Activated effector memory CD4-positive, alpha-beta T cell treated with anti-CD3 and anti-CD28 coated beads, Interleukin-2, amount 50 U/mL, for 16 hours (primary cell): Measurements from ENCODE around the gene SLC51A.

ENCODE experiments used
- DNase-seq: peaks from one replicate; pipeline ENCODE4 v3.0.0-alpha.2; 2020

SLC51A gene

DNA sequence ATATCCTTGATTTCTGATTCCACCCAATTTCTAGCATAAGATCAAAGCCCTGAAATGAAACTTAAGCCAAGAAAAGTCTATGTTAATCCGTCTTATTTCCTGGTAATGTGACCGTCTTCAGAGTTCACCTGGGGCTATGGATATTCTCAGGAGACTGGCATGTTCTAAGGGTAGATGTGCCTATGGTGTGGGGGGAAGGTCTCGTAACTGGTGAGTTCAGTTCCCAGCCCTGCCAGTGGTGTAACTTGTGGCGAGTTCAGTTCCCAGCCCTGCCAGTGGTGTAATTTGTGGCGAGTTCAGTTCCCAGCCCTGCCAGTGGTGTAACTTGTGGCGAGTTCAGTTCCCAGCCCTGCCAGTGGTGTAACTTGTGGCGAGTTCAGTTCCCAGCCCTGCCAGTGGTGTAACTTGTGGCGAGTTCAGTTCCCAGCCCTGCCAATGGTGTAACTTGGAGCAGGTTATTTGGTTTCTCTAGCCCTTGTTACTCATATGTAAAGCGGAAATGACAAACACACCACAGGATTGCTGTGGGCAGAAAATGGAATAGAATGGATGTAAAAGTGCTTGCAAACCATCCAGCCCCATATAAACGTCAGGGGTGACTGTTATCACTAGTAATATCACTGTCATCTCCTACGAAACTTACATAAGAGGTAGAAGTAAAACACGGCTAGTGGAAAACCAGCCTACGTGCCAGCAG is 30.4 kb downstream of the SLC51A start:
- DNase-seq: no peak

DNA sequence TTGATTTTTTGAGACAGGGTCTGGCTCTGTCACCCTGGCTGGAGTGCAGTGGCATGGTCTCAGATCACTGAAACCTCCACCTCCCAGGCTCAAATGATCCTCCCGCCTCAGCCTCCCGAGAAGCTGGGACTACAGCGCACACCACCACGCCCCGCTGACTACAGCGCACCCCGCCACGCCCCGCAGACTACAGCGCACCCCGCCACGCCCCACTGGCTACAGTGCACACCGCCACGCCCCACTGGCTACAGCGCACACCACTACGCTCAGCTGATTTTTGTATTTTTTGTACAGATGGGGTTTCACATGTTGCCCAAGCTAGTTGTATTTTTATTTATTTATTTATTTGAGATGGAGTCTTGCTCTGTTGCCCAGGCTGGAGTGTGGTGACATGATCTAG is 35.6 kb downstream of the SLC51A start:
- DNase-seq: no peak

DNA sequence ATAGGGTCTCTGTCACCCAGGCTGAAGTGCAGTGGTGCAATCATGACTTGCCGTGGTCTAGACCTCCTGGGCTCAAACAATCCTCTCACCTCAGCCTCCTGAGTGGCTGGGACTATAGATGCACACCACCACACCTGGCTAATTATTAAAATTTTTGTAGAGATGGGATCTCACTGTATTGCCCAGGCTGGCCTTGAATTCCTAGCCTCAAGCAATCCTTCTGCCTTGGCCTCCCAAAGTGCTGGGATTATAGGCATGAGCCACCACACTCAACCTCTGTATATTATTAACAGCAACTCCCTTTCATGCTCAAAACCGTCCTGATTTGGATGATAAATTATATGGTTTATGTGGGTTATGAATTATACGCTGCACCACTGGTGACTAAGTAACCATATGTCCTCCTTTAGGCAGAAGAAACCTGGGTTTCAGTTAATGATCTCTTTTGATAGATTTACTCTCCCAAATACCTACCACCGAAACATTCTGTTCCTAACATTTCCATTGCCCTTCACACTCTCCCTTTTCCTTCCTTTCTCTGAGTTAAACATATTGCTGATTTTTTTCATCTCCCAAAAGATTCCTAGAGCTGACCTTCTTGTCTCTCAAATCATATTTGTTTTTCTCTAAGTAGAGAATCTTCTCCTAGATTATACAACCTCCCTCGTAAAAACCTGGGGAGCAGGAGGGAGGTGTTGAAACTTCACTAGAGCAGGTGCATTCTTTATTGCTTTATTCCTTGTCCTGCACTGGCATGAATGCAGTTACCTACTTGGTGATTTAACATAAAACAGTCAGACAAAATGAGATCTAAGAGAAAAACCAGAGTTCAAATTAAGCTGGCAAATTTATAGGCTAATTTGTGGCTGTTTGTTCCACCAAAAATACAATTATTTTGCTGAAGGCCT is 38.3 kb downstream of the SLC51A start:
- DNase-seq: no peak

DNA sequence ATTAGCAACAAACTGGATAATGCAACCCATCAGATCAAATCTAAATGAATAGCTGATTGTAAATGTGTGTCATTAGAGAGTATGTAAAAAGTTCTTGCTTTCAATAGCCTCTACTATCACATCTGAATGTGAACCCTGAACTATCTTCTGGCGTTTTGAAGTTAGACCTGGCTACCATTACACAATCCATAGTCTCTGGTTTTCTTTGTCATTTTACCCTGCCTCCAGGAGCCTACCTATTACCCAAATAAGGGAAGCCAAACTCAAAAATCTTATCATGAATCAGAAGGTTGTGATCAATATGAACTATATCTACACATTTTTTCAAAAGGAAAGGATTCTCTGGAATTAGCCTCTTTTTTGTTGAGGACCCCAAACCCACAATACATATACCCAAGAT is 39.4 kb downstream of the SLC51A start:
- DNase-seq: no peak

DNA sequence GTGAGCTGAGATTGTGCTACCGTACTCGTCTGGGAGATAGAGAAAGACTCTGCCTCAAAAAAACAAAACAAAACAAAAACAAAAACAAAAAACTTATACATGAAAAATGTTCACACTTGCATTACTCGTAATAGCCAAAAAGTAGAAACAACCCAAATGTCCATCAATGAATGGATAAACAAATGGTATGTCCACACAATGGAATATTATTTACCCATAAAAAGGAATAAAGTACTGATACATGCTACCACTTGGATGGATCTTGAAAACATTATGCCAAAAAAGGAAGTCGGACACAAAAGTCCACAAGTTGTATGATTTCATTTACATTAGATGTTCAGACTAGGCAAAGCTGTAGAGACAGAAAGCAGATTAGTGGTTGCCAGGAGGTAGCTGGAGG is 44.5 kb downstream of the SLC51A start:
- DNase-seq: no peak

DNA sequence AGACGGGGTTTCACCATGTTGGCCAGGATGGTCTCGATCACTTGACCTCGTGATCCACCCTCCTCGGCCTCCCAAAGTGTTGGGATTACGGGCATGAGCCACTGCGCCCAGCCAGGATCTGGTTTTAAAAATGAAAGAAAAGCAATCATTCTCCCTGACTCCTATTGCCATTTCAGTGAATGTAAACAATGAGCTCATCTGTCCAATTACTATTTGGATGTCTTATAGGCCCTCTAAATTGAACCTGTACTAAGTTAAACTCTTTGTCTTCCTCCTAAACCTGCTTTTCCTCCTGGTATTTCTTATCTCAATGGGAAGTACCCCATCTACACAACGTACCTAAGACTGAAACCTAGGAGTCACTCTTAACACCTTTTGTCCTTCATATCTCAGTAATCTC is 47.5 kb downstream of the SLC51A start:
- no peak for DNase-seq

DNA sequence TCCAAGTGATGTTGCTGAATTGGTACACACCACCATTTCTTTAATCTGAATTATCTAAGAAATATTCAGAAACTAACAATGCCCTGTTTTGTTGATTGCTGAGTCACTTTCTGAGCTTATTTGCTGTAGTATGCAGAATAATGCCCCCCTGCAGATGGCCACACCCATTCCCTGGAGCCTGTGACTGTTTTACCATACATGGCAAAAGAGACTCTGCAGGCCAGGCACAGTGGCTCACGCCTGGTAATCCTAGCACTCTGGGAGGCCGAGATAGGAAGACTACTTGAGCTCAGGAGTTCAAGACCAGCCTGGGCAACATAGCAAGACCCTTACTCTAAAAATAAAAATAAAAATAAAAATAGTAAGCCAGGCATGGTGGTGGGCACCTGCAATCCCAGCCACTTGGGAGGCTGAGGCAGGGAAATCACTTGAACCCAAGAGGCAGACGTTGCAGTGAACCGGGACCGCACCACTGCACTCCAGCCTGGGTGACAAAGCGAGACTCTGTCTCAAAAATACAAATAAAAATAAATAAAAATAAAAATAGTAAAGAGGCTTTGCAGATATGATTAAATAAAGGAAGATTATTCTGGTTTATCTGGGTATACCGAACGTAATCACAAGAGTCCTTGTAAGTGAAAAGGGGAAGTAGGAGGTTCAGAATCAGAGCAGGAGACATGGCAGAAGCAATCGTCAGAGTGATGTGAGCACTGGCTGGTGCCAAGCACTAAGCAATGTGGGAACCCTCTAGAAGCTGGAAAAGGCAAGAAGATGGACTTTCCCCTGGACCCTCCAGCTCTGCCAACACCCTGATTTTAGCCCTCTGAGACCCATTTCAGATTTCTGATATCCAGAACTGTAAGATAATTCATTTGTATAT is 52.2 kb downstream of the SLC51A start:
- DNase-seq: no peak

DNA sequence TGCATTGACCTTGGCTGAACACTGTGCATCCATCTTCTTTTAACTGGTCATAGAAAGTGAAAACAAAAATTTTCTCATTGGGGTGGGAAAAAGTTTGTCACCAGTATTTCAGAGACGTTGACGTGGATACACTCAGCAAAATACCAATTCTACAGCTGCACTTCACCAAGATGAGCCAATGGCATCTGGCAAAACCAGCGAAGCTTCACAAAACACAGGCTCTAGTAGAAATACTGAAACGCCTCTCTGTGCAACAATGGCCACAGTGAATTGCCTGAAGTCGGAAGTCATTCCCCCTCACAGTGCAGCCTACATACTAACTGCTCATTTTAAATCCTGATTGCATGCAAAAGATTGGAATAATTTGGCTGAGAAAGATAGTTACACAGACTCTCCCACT is 54.2 kb downstream of the SLC51A start:
- no peak for DNase-seq

DNA sequence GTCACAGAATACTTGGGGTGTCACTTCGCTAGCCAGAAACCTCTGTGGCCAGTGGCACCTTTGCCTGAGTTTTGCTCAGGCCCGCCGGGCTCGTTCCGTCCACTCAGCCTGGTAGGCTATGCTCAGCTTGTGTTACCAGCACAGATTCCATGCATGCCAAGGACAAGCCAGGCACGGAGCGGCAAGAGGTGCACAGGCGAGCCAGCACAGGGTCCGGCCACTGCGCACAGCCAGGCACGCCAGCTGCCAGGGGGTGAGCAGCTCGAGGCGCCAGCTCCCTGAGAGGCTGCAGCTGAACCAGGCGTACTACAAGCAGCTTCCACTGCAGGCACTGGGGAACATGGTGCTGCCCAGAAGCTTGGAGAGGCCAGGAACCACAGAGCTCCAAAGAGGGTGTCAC is 56.5 kb downstream of the SLC51A start:
- no peak for DNase-seq

DNA sequence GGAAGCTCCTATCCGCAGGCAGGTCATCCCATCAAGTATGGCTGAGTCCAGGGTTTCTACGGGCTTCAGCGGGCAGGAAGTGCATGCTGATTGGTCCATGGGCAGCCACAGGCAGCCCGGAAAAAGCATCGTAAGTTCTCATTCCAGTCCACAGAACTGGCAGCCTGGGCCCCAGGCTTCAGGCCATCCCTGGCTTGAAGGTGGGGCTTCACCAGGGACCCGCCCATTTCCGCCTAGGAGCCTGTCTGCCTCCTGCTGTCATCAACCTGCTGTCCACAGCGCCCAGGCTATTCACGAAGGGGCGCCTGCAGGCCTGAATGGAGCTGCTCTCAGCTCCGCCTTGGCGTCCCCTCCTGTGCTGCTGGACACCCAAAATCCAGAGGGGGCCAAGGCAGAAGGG is 57.3 kb downstream of the SLC51A start:
- DNase-seq: no peak

DNA sequence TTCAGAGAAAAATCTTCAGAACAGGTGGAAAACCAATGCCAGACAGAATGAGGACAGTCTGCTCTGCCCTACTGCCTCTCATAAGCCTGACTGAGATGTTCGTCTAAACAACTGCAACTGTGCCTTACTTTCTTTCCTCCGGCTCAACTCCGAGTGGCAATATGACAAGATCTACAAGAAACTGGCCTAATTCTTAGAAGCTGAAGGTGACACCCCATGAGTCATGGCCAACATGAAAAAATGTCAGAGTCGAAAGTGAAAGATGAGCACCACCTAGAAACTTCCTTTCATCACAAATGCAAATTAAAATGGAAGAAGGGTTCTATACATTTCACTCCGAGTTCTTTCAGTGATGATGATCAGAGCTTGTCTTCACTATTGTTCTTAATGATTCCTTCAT is 58.3 kb downstream of the SLC51A start:
- peak; percentile 82 for DNase-seq

DNA sequence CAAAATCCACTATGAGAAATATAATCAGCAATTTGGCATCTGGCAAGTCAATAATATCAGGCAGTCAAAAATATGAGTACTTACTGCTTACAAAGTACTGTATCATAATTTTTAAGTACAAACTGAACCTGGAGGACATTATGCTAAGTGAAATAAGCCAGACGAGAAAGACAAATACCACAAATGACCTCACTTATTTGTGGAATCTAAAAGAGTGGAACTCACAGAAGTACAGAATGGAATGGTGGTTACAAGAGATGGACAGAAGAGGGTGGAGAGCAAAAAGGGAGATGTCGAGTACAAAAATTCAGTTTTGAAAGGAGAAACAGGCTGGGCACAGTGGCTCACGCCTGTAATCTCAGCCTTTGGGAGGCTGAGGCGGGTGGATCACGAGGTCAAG is 58.8 kb downstream of the SLC51A start:
- no peak for DNase-seq

DNA sequence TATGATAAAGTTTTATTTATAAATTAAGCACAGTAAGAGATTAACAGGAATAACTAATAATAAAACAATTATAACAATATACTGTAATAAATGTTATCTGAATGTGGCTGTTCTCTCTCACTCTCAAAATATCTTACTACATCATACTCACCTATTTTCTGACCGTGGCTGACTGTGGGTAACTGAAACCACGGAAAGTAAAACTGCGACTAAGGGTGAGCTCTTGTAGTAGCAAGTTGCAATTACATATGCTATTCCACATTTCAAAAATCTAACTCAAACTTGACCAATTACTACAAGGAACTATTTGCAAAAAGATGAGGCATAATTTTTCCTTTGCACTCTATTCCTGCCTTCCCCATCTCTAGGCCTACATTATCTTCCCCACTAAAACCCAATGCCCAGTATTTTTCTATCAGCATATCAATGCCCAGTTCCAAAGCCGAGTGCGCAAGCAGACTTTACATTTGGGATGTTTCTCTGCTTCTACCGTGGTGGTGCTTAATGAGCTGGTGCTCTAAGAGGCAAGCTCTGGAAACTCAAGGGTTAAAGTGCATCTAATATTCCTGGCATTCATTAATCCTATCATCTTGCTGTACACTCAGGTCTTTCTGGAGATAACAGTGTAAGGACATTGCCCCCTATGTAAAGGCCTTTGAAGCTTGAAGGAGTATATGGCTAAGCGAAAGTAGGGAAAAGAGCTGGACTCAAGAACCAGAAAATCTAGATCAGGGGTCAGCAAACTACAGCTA is 64.5 kb downstream of the SLC51A start:
- DNase-seq: no peak

DNA sequence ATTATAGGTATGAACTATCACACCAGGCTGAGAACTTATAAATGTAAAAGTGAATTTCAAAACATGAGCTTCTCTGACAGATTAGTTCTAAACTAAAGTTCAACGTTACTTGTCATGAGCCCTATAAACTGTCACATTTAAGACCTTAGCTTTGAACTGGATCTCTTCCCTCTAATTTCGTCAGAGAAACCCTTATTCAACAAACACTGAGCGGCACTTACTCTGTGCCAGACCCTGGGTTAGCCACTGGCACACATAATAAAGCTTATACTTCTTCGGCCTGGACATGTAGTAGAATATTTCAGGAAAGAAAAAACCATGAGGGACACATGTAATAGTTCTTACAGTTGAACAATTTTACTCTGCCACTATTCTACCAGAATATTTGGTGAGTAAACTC is 65.6 kb downstream of the SLC51A start:
- DNase-seq: no peak
